H4 (cell line): ENCODE data around the gene MC1R. TPM values are rescaled to one million over a fixed set of nuclear protein-coding genes. Genes with fewer than 3 reads are reported as not detected.
"Not testable (repeated sequence)": the region's sequence is repeated elsewhere in the genome, so short reads cannot be mapped to it uniquely, and the experiment has no call there.

Experiments
- DNase-seq: peaks from one replicate; pipeline ENCODE4 v3.0.0-alpha.2; 2015; ENCODE audit warnings: low spot score
- total RNA-seq: library from RNA; depleted of rRNA; stranded (reverse); fragments of >200 nt; shearing (Covaris generic); gene quantifications from 2 replicates; pipeline ENCODE4 v1.2.3, GENCODE V29; 2014

Gene MC1R
- total RNA-seq, 1 experiment from 2014 or later, result 1.8 TPM

GRCh38 chr16:89913408-89914387, 5.0 kb upstream of the MC1R start:
- no peak for DNase-seq

GRCh38 chr16:89914642-89915285, 3.9 kb upstream of the MC1R start:
- DNase-seq, result not testable (repeated sequence)

- DNase-seq, result no peak
These were observed 3.1 kb upstream of the MC1R start for GRCh38 chr16:89915303-89916232.

- DNase-seq, result peak; percentile 99
These were observed 749 bp upstream of the MC1R start for GRCh38 chr16:89917773-89918452.

GRCh38 chr16:89919535-89920406, 1.1 kb downstream of the MC1R start:
- DNase-seq, result peak; percentile 10

- DNase-seq, result peak; percentile 13
These were observed 2.1 kb downstream of the MC1R start for GRCh38 chr16:89920723-89921122.

GRCh38 chr16:89921131-89921701, 2.6 kb downstream of the MC1R start:
- DNase-seq, result peak; percentile 18

- peak; percentile 96 for DNase-seq
These were observed 3.2 kb downstream of the MC1R start for GRCh38 chr16:89921702-89922476.

GRCh38 chr16:89922477-89922883, 3.8 kb downstream of the MC1R start:
- peak; percentile 96 for DNase-seq

GRCh38 chr16:89922884-89923639, 4.4 kb downstream of the MC1R start, which contains the start of gene TUBB3:
Gene TUBB3 (plus strand): TSS chr16:89923342. CDS start chr16:89923402, 60 bp downstream.
- peak; percentile 76 for DNase-seq

GRCh38 chr16:89923640-89924296, 5.1 kb downstream of the MC1R start:
- DNase-seq, result peak; percentile 16

GRCh38 chr16:89924297-89924924, 5.7 kb downstream of the MC1R start:
- peak; percentile 55 for DNase-seq

- DNase-seq, result no peak
These were observed 6.3 kb downstream of the MC1R start for GRCh38 chr16:89924925-89925307.

GRCh38 chr16:89925596-89926079, 7.0 kb downstream of the MC1R start:
- no peak for DNase-seq

- DNase-seq, result no peak
These were observed 12.7 kb downstream of the MC1R start for GRCh38 chr16:89931305-89931896.

- no peak for DNase-seq
These were observed 13.3 kb downstream of the MC1R start for GRCh38 chr16:89931964-89932363.
